Mesothelial cell of epicardium (in vitro differentiated cells): Measurements from ENCODE around the gene ZNF169. TPM values are rescaled to one million over a fixed set of nuclear protein-coding genes. Genes with fewer than 3 reads are reported as not detected.
"Not testable (repeated sequence)": the region's sequence is repeated elsewhere in the genome, so short reads cannot be mapped to it uniquely, and the experiment has no call there.

ENCODE experiments used
- DNase-seq, 2 experiments: peaks; one replicate each; pipeline ENCODE4 v3.0.0; 2021; ENCODE audit warnings: low spot score in 2 of 2; ENCODE audit not compliant: unreplicated experiment in 2 of 2
- H3K27ac Mint-ChIP-seq: 2 replicates; pipeline ENCODE4 v1.8.0; 2021; ENCODE audit warnings: mixed read lengths
- H3K27me3 Mint-ChIP-seq: 2 replicates; pipeline ENCODE4 v1.8.0; 2021; ENCODE audit warnings: low read depth, mixed read lengths
- H3K36me3 Mint-ChIP-seq: 2 replicates; pipeline ENCODE4 v1.8.0; 2021; ENCODE audit warnings: mixed read lengths
- H3K4me1 Mint-ChIP-seq: 2 replicates; pipeline ENCODE4 v1.8.0; 2021; ENCODE audit warnings: mixed read lengths
- H3K4me3 Mint-ChIP-seq: 2 replicates; pipeline ENCODE4 v1.8.0; 2021; ENCODE audit warnings: mild to moderate bottlenecking, moderate library complexity, mixed read lengths
- H3K9me3 Mint-ChIP-seq: 2 replicates; pipeline ENCODE4 v1.8.0; 2021; ENCODE audit warnings: mixed read lengths
- total RNA-seq: library from RNA; stranded (reverse); gene quantifications from 3 replicates; pipeline ENCODE4 v1.2.1, GENCODE V29; 2021

Gene ZNF169
- total RNA-seq, 1 donor from 2014 or later, result 10.5 TPM

- not testable (repeated sequence) for DNase-seq, H3K27ac Mint-ChIP-seq, H3K27me3 Mint-ChIP-seq, H3K36me3 Mint-ChIP-seq, H3K9me3 Mint-ChIP-seq, H3K4me3 Mint-ChIP-seq, H3K4me1 Mint-ChIP-seq
Observed at GRCh38 chr9:94317949-94318657, 59.0 kb downstream of the ZNF169 start.

GRCh38 chr9:94322342-94322940, 63.3 kb downstream of the ZNF169 start:
- not testable (repeated sequence) for H3K9me3 Mint-ChIP-seq, H3K27me3 Mint-ChIP-seq, H3K4me3 Mint-ChIP-seq, H3K4me1 Mint-ChIP-seq, H3K27ac Mint-ChIP-seq, H3K36me3 Mint-ChIP-seq, DNase-seq

GRCh38 chr9:94323153-94323798, 64.2 kb downstream of the ZNF169 start:
- H3K9me3 Mint-ChIP-seq, H3K36me3 Mint-ChIP-seq, DNase-seq, H3K4me1 Mint-ChIP-seq, H3K27me3 Mint-ChIP-seq, H3K27ac Mint-ChIP-seq, H3K4me3 Mint-ChIP-seq: not testable (repeated sequence)

DNA sequence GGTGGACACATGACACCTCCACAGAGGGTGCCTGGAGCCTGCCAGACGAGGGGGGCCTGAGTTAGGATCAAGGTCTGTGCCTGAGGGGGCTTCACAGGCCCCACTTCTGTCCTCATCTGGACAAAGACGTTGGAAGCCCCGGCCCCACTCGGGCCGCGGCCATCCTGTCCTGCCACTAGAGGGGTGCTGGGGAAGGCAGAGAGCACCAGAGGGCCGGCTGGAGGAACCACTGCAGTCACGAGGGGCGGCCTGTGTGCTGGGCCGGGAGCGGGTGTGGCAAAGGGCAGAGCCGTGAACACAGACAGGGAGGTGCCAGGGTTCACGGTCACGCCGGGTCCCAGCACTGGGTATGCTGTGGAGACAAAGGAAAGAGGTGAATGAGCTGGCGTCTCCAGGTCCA, 66.5 kb downstream of the ZNF169 start:
- not testable (repeated sequence) for DNase-seq, H3K27me3 Mint-ChIP-seq, H3K27ac Mint-ChIP-seq, H3K4me3 Mint-ChIP-seq, H3K9me3 Mint-ChIP-seq, H3K36me3 Mint-ChIP-seq, H3K4me1 Mint-ChIP-seq

DNA sequence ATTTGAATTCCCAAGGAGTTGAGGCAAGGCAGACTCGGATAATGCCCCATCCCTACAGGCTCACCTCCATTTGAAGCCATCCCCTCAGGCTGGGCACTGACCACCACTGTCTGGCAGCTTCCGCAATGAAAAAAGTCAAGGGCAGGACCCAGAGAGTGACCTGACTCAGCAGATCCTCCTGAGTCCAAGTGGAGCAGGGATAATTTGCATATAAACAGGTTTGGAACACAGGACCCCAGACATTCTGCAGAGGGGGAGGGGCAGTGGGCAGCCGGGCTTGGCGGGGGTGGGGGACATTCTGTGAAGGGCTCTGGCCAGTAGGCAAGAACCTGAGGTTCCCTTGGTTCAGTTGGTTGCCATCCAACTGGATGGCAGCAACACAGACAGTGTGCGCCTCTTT, 69.4 kb downstream of the ZNF169 start, which contains the start of gene NUTM2F:
Gene NUTM2F, minus strand, starts transcription at position 101 of the 400 bp plus-strand sequence. Its CDS starts 21 bp downstream, at position 80.
- H3K36me3 Mint-ChIP-seq, H3K9me3 Mint-ChIP-seq, H3K4me3 Mint-ChIP-seq, H3K4me1 Mint-ChIP-seq, H3K27ac Mint-ChIP-seq, DNase-seq, H3K27me3 Mint-ChIP-seq: not testable (repeated sequence)

DNA sequence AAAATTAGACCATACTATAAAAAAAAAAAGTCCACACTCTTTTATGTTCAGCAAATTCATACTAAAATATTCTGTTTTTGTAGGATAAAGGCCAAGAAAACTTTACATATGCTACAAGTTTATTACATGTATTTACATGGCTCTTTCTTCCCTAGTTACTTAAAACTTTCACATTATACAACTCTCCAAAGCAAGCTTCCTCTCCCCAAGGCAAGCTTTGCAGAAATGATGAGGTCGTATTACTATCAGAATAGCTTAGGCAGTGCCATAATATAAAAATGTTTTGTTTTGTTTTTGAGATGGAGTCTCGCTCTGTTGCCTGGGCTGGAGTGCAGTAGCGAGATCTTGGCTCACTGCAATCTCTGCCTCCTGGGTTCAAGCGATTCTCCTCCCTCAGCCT, 77.3 kb downstream of the ZNF169 start:
- not testable (repeated sequence) for H3K4me3 Mint-ChIP-seq, H3K36me3 Mint-ChIP-seq, H3K27me3 Mint-ChIP-seq, H3K27ac Mint-ChIP-seq, DNase-seq, H3K4me1 Mint-ChIP-seq, H3K9me3 Mint-ChIP-seq

DNA sequence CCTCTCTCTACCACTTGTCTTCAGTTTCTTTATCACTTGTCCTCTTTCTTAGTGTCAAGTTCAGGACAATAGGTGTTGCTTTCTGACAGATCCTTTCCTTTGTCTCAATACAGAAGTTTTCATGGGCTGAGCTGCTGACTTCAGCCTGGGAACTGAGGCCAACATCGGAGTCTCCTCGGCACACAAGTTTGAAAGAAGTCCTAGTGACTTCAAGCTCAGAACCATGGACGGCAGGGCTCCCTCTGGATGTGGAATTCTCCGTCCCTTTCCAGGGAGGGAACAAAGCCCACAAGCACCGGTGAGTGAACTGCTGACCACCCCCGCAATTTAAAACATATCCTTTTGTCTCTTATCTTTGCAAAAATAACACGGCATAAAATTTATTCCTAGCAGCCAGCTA, 79.6 kb downstream of the ZNF169 start:
- H3K27me3 Mint-ChIP-seq, H3K4me3 Mint-ChIP-seq, DNase-seq, H3K4me1 Mint-ChIP-seq, H3K27ac Mint-ChIP-seq, H3K9me3 Mint-ChIP-seq, H3K36me3 Mint-ChIP-seq: not testable (repeated sequence)

DNA sequence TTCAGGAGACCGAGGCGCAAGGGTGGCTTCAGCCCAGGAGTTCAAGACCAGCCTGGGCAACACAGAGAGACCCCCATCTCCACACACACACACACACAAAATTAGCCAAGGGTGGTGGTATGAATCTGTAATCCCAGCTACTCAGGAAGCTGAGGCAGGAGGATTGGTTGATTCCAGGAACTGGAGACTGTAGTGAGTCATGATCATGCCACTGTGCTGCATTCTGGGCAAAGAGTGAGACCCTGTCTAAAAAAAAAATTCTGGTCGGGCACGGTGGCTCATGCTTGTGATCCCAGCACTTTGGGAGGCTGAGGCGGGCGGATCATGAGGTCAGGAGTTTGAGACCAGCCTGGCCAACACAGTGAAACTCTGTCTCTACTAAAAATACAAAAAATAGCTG, 80.6 kb downstream of the ZNF169 start:
- DNase-seq, H3K36me3 Mint-ChIP-seq, H3K9me3 Mint-ChIP-seq, H3K4me3 Mint-ChIP-seq, H3K4me1 Mint-ChIP-seq, H3K27me3 Mint-ChIP-seq, H3K27ac Mint-ChIP-seq: not testable (repeated sequence)

DNA sequence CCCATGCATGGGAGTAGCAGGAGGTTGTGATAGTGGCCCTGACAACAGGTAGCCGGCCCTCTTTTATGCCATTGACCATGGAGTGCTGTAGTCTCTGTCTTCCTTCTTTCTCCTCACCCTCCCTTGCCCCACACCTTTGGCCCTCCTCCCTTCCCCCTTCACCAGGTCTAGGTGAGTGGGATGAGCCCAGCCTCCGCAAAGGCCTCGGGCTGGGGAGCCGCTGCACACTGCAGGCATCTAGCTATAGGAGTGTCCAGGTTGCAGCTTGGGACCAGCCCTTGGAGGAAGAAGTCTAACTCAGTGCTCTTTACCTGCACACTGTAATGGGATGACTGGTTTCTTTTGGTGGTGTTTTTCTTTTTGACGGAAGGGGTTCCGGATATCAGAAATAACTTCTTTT, 81.7 kb downstream of the ZNF169 start:
- DNase-seq, H3K9me3 Mint-ChIP-seq, H3K27ac Mint-ChIP-seq, H3K4me1 Mint-ChIP-seq, H3K4me3 Mint-ChIP-seq, H3K36me3 Mint-ChIP-seq, H3K27me3 Mint-ChIP-seq: not testable (repeated sequence)

DNA sequence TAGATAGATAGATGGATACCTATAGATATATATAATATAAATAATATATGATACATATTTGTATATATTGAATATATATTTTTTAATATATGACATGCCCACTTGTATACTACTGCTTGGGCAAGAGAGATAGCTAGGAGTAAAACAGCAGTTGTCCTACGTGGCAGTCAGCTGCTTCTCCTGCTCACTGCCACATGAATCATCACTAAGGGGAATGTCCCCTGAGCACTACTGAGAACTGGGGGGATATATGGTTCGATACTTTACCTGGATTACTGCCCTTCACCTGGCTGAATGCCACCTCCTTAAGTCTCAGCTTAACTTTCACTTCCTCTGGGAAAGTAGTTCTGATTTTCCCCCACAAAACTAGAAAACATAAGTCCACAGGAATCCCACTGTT, 82.6 kb downstream of the ZNF169 start:
- not testable (repeated sequence) for DNase-seq, H3K27me3 Mint-ChIP-seq, H3K4me3 Mint-ChIP-seq, H3K4me1 Mint-ChIP-seq, H3K9me3 Mint-ChIP-seq, H3K36me3 Mint-ChIP-seq, H3K27ac Mint-ChIP-seq

DNA sequence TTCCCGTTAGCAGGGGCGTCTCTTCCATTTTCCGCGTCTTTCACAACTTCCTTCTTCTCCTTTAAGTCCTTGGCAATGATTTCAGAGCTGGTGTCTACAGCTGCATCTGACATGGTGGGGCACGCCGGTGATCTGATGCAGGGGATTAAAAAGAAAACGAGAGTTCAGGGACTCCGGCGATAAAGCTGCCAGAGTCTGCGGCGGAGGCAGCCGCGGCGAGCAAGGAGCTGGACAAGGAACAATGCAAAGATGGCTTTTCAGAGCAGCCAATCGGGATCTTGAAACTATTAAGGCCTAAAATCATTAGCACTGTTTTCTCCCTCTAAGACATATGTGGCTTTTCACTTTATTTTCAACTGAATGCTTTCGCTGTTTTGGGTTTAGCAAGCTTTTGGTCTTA, 88.4 kb downstream of the ZNF169 start:
- not testable (repeated sequence) for H3K27ac Mint-ChIP-seq, H3K4me3 Mint-ChIP-seq, H3K36me3 Mint-ChIP-seq, H3K9me3 Mint-ChIP-seq, DNase-seq, H3K4me1 Mint-ChIP-seq, H3K27me3 Mint-ChIP-seq

GRCh38 chr9:94348754-94349153, 89.7 kb downstream of the ZNF169 start:
- H3K4me3 Mint-ChIP-seq, H3K27me3 Mint-ChIP-seq, H3K4me1 Mint-ChIP-seq: not testable (repeated sequence)

More at GRCh38 chr9:94348754-94349153, 89.7 kb downstream of the ZNF169 start:
- not testable (repeated sequence) for DNase-seq, H3K27ac Mint-ChIP-seq, H3K36me3 Mint-ChIP-seq, H3K9me3 Mint-ChIP-seq
